Measurements from ENCODE around the gene SCARB1. TPM values are rescaled to one million over a fixed set of nuclear protein-coding genes. Genes with fewer than 3 reads are reported as not detected.

The SCARB1 gene
- polyA plus RNA-seq, 1 donor = 167 TPM

- 57% methylated on average over 1 of the region's 16 CpGs for WGBS (ENCODE audit: insufficient coverage, low lambda C conversion rate)
- Histone ChIP-seq H3K36me3 (ENCODE audit: control insufficient read depth, insufficient read depth, low read length) (no peaks in the 10 kb centered on the region), H3K4me3 (ENCODE audit: low read length) (no peak overlapping the region), H3K27me3 (ENCODE audit: control insufficient read depth, insufficient read depth, low read length) (no peaks in the 10 kb centered on the region), H3K27ac (ENCODE audit: low read length) (peak overlapping the region; percentile 79), H3K4me1 (ENCODE audit: control insufficient read depth, insufficient read depth, low read length) (peaks cover 31% of the 10 kb centered on the region), H3K9me3 (ENCODE audit: control insufficient read depth, low read depth, low read length) (no peaks in the 10 kb centered on the region)
- DNase-seq = peak; percentile 89 to 93
These were observed 25.5 kb downstream of the SCARB1 start for GRCh38 chr12:124837958-124838803.

- 80% methylated on average over 1 of the region's 4 CpGs for WGBS (ENCODE audit: insufficient coverage, low lambda C conversion rate)
These were observed 26.3 kb downstream of the SCARB1 start for GRCh38 chr12:124837249-124837897.

GRCh38 chr12:124836759-124837158 lies 26.9 kb downstream of the SCARB1 start:
- no peak for DNase-seq
- Histone ChIP-seq H3K9me3 (ENCODE audit: control insufficient read depth, low read depth, low read length) (no peaks in the 10 kb centered on the region), H3K4me1 (ENCODE audit: control insufficient read depth, insufficient read depth, low read length) (peaks cover 24% of the 10 kb centered on the region), H3K27me3 (ENCODE audit: control insufficient read depth, insufficient read depth, low read length) (no peaks in the 10 kb centered on the region), H3K27ac (ENCODE audit: low read length) (no peak overlapping the region), H3K36me3 (ENCODE audit: control insufficient read depth, insufficient read depth, low read length) (peaks cover 1% of the 10 kb centered on the region), H3K4me3 (ENCODE audit: low read length) (no peak overlapping the region)
- no CpG with 5 or more reads among the region's 6 CpGs for WGBS (ENCODE audit: insufficient coverage, low lambda C conversion rate)

More at GRCh38 chr12:124837249-124837897, 26.3 kb downstream of the SCARB1 start:
- no peak for DNase-seq
- H3K27ac ChIP-seq (ENCODE audit: low read length) = peak overlapping the region; percentile 79
- no peak overlapping the region for H3K4me3 ChIP-seq (ENCODE audit: low read length)
- peaks cover 27% of the 10 kb centered on the region for H3K4me1 ChIP-seq (ENCODE audit: control insufficient read depth, insufficient read depth, low read length)
- H3K9me3 ChIP-seq (ENCODE audit: control insufficient read depth, low read depth, low read length) = no peaks in the 10 kb centered on the region
- no peaks in the 10 kb centered on the region for H3K27me3 ChIP-seq (ENCODE audit: control insufficient read depth, insufficient read depth, low read length)
- H3K36me3 ChIP-seq (ENCODE audit: control insufficient read depth, insufficient read depth, low read length) = no peaks in the 10 kb centered on the region

GRCh38 chr12:124835656-124836410 lies 27.8 kb downstream of the SCARB1 start:
- no peaks in the 10 kb centered on the region for H3K9me3 ChIP-seq (ENCODE audit: control insufficient read depth, low read depth, low read length)
- H3K27ac ChIP-seq (ENCODE audit: low read length) = no peak overlapping the region
- DNase-seq = no peak
- H3K27me3 ChIP-seq (ENCODE audit: control insufficient read depth, insufficient read depth, low read length) = no peaks in the 10 kb centered on the region
- peaks cover 7% of the 10 kb centered on the region for H3K36me3 ChIP-seq (ENCODE audit: control insufficient read depth, insufficient read depth, low read length)
- peaks cover 21% of the 10 kb centered on the region for H3K4me1 ChIP-seq (ENCODE audit: control insufficient read depth, insufficient read depth, low read length)
- 94% methylated on average over 2 of the region's 17 CpGs for WGBS (ENCODE audit: insufficient coverage, low lambda C conversion rate)
- no peak overlapping the region for H3K4me3 ChIP-seq (ENCODE audit: low read length)

- no peak overlapping the region for H3K4me3 ChIP-seq (ENCODE audit: low read length)
- no peaks in the 10 kb centered on the region for H3K9me3 ChIP-seq (ENCODE audit: control insufficient read depth, low read depth, low read length)
- 100% methylated on average over 1 of the region's 9 CpGs for WGBS (ENCODE audit: insufficient coverage, low lambda C conversion rate)
- H3K27ac ChIP-seq (ENCODE audit: low read length) = no peak overlapping the region
- H3K36me3 ChIP-seq (ENCODE audit: control insufficient read depth, insufficient read depth, low read length) = peaks cover 7% of the 10 kb centered on the region
- H3K4me1 ChIP-seq (ENCODE audit: control insufficient read depth, insufficient read depth, low read length) = peaks cover 17% of the 10 kb centered on the region
- no peak for DNase-seq
- H3K27me3 ChIP-seq (ENCODE audit: control insufficient read depth, insufficient read depth, low read length) = no peaks in the 10 kb centered on the region
These were observed 28.8 kb downstream of the SCARB1 start for GRCh38 chr12:124834822-124835221.

GRCh38 chr12:124833693-124834122 lies 30.0 kb downstream of the SCARB1 start:
- Histone ChIP-seq H3K27me3 (ENCODE audit: control insufficient read depth, insufficient read depth, low read length) (no peaks in the 10 kb centered on the region), H3K4me1 (ENCODE audit: control insufficient read depth, insufficient read depth, low read length) (peaks cover 27% of the 10 kb centered on the region), H3K36me3 (ENCODE audit: control insufficient read depth, insufficient read depth, low read length) (peaks cover 7% of the 10 kb centered on the region), H3K9me3 (ENCODE audit: control insufficient read depth, low read depth, low read length) (no peaks in the 10 kb centered on the region), H3K27ac (ENCODE audit: low read length) (no peak overlapping the region), H3K4me3 (ENCODE audit: low read length) (no peak overlapping the region)
- WGBS (ENCODE audit: insufficient coverage, low lambda C conversion rate) = no CpG with 5 or more reads among the region's 18 CpGs
- DNase-seq = no peak

GRCh38 chr12:124832856-124833255 lies 30.8 kb downstream of the SCARB1 start:
- no peak overlapping the region for H3K4me3 ChIP-seq (ENCODE audit: low read length)
- no peak overlapping the region for H3K27ac ChIP-seq (ENCODE audit: low read length)
- H3K9me3 ChIP-seq (ENCODE audit: control insufficient read depth, low read depth, low read length) = no peaks in the 10 kb centered on the region
- no CpG with 5 or more reads among the region's 4 CpGs for WGBS (ENCODE audit: insufficient coverage, low lambda C conversion rate)
- DNase-seq = peak in 1 of 2 donors; percentile 31
- H3K4me1 ChIP-seq (ENCODE audit: control insufficient read depth, insufficient read depth, low read length) = peaks cover 30% of the 10 kb centered on the region
- H3K36me3 ChIP-seq (ENCODE audit: control insufficient read depth, insufficient read depth, low read length) = peaks cover 7% of the 10 kb centered on the region
- H3K27me3 ChIP-seq (ENCODE audit: control insufficient read depth, insufficient read depth, low read length) = no peaks in the 10 kb centered on the region

GRCh38 chr12:124831590-124831989 lies 32.1 kb downstream of the SCARB1 start:
- no peaks in the 10 kb centered on the region for H3K9me3 ChIP-seq (ENCODE audit: control insufficient read depth, low read depth, low read length)
- H3K36me3 ChIP-seq (ENCODE audit: control insufficient read depth, insufficient read depth, low read length) = peaks cover 7% of the 10 kb centered on the region
- H3K4me1 ChIP-seq (ENCODE audit: control insufficient read depth, insufficient read depth, low read length) = peaks cover 32% of the 10 kb centered on the region
- no CpG with 5 or more reads among the region's 8 CpGs for WGBS (ENCODE audit: insufficient coverage, low lambda C conversion rate)
- H3K27me3 ChIP-seq (ENCODE audit: control insufficient read depth, insufficient read depth, low read length) = no peaks in the 10 kb centered on the region
- H3K27ac ChIP-seq (ENCODE audit: low read length) = no peak overlapping the region
- H3K4me3 ChIP-seq (ENCODE audit: low read length) = no peak overlapping the region
- no peak for DNase-seq

- Histone ChIP-seq H3K4me1 (ENCODE audit: control insufficient read depth, insufficient read depth, low read length) (peaks cover 41% of the 10 kb centered on the region), H3K36me3 (ENCODE audit: control insufficient read depth, insufficient read depth, low read length) (peaks cover 7% of the 10 kb centered on the region), H3K9me3 (ENCODE audit: control insufficient read depth, low read depth, low read length) (no peaks in the 10 kb centered on the region), H3K27ac (ENCODE audit: low read length) (no peak overlapping the region), H3K4me3 (ENCODE audit: low read length) (no peak overlapping the region), H3K27me3 (ENCODE audit: control insufficient read depth, insufficient read depth, low read length) (no peaks in the 10 kb centered on the region)
- DNase-seq = no peak
- 100% methylated on average over 2 of the region's 6 CpGs for WGBS (ENCODE audit: insufficient coverage, low lambda C conversion rate)
These were observed 33.4 kb downstream of the SCARB1 start for GRCh38 chr12:124830306-124830705.

- Histone ChIP-seq H3K36me3 (ENCODE audit: control insufficient read depth, insufficient read depth, low read length) (peaks cover 7% of the 10 kb centered on the region), H3K9me3 (ENCODE audit: control insufficient read depth, low read depth, low read length) (no peaks in the 10 kb centered on the region), H3K27ac (ENCODE audit: low read length) (peak overlapping the region; percentile 94), H3K4me1 (ENCODE audit: control insufficient read depth, insufficient read depth, low read length) (peaks cover 43% of the 10 kb centered on the region), H3K27me3 (ENCODE audit: control insufficient read depth, insufficient read depth, low read length) (no peaks in the 10 kb centered on the region), H3K4me3 (ENCODE audit: low read length) (no peak overlapping the region)
- peak in 1 of 2 donors; percentile 31 for DNase-seq
- no CpG with 5 or more reads among the region's 4 CpGs for WGBS (ENCODE audit: insufficient coverage, low lambda C conversion rate)
These were observed 33.9 kb downstream of the SCARB1 start for GRCh38 chr12:124829708-124830304.

Measured in large intestine (tissue), 3 donors.